CD14-positive monocyte (primary cell): Measurements from ENCODE around the gene GIPC3. TPM values are rescaled to one million over a fixed set of nuclear protein-coding genes. Genes with fewer than 3 reads are reported as not detected.

Source experiments
- DNase-seq, 3 donors: peaks; one replicate each; pipeline ENCODE4 v3.0.0-alpha.2; 2011 to 2022
- H2AFZ ChIP-seq: 2 replicates; pipeline ENCODE4 v1.6.0; 2012; ENCODE audit warnings: mild to moderate bottlenecking, low read depth, low read length, inconsistent platforms; ENCODE audit not compliant: insufficient read depth, poor library complexity, severe bottlenecking
- H3K27ac ChIP-seq, 2 donors: 1 replicate in 1 of 2; 2 replicates in 1 of 2; pipeline ENCODE4 v1.5.1; 2012 to 2013; ENCODE audit warnings: low read length in 2 of 2, control low read depth in 1 of 2, inconsistent platforms in 1 of 2, low read depth in 1 of 2, mild to moderate bottlenecking in 1 of 2
- H3K27me3 ChIP-seq, 2 donors: one replicate each; pipeline versions ENCODE4 v1.6.0 to v1.6.1; 2011 to 2013; ENCODE audit warnings: low read length in 2 of 2; ENCODE audit not compliant: control insufficient read depth in 2 of 2, insufficient read depth in 2 of 2
- H3K36me3 ChIP-seq, 2 donors: replicated peaks in 1 of 2; 1 replicate in 1 of 2; 2 replicates in 1 of 2; pipeline versions ENCODE4 v1.5.1 to v1.6.1; 2012 to 2013; ENCODE audit warnings: low read length in 2 of 2, control low read depth in 1 of 2, inconsistent platforms in 1 of 2, mild to moderate bottlenecking in 1 of 2; ENCODE audit not compliant: insufficient read depth in 2 of 2, control insufficient read depth in 1 of 2
- H3K4me1 ChIP-seq, 2 donors: 1 replicate in 1 of 2; 2 replicates in 1 of 2; pipeline versions ENCODE4 v1.5.1 to v1.6.1; 2012 to 2013; ENCODE audit warnings: low read length in 2 of 2, control low read depth in 1 of 2, inconsistent platforms in 1 of 2, mild to moderate bottlenecking in 1 of 2, moderate library complexity in 1 of 2; ENCODE audit not compliant: insufficient read depth in 2 of 2, control insufficient read depth in 1 of 2
- H3K4me2 ChIP-seq: replicated peaks from 2 replicates; pipeline ENCODE3; 2012; ENCODE audit warnings: low read length, moderate library complexity, mild to moderate bottlenecking; ENCODE audit not compliant: poor library complexity, severe bottlenecking; ENCODE audit errors: extremely low read depth
- H3K4me3 ChIP-seq, 3 experiments: fragments of 200-600 bp in 1 of 3; sonication (generic) in 1 of 3; replicated peaks in 1 of 3; 1 replicate in 2 of 3; 2 replicates in 1 of 3; pipeline ENCODE4 v1.5.1; 2011 to 2013; ENCODE audit warnings: low read length in 3 of 3, mild to moderate bottlenecking in 3 of 3, control low read depth in 2 of 3, low read depth in 2 of 3, inconsistent platforms in 1 of 3, moderate library complexity in 1 of 3
- H3K79me2 ChIP-seq: 2 replicates; pipeline ENCODE4 v1.6.0; 2012; ENCODE audit warnings: mild to moderate bottlenecking, control low read depth, inconsistent platforms, low read length, moderate library complexity; ENCODE audit not compliant: insufficient read depth
- H3K9ac ChIP-seq: 2 replicates; pipeline ENCODE4 v1.6.0; 2017; ENCODE audit warnings: low read length, mild to moderate bottlenecking; ENCODE audit not compliant: insufficient read depth, poor library complexity, severe bottlenecking
- H3K9me3 ChIP-seq, 2 donors: replicated peaks in 1 of 2; 1 replicate in 1 of 2; 2 replicates in 1 of 2; pipeline versions ENCODE4 v1.5.1 to v1.6.1; 2012 to 2013; ENCODE audit warnings: low read length in 2 of 2, control low read depth in 1 of 2; ENCODE audit not compliant: control insufficient read depth in 1 of 2, insufficient read depth in 1 of 2
- H4K20me1 ChIP-seq: 2 replicates; pipeline ENCODE4 v1.6.0; 2012; ENCODE audit warnings: mild to moderate bottlenecking, low read length, control low read depth, moderate library complexity; ENCODE audit not compliant: insufficient read depth
- H3K27ac Mint-ChIP-seq, 7 donors: one replicate each; pipeline ENCODE4 v1.8.0; 2020; ENCODE audit warnings: mild to moderate bottlenecking in 7 of 7, mixed read lengths in 7 of 7, moderate library complexity in 6 of 7, inconsistent platforms in 2 of 7
- H3K27me3 Mint-ChIP-seq, 3 donors: one replicate each; pipeline ENCODE4 v1.8.0; 2021 to 2022; ENCODE audit warnings: low read depth in 3 of 3, mild to moderate bottlenecking in 3 of 3, mixed read lengths in 3 of 3, moderate library complexity in 3 of 3, inconsistent platforms in 1 of 3
- H3K36me3 Mint-ChIP-seq, 2 donors: one replicate each; pipeline ENCODE4 v1.8.0; 2020; ENCODE audit warnings: mixed read lengths in 2 of 2, inconsistent platforms in 1 of 2, mild to moderate bottlenecking in 1 of 2
- H3K4me1 Mint-ChIP-seq: one replicate; pipeline ENCODE4 v1.8.0; 2020; ENCODE audit warnings: mild to moderate bottlenecking, mixed read lengths
- H3K4me3 Mint-ChIP-seq, 2 donors: one replicate each; pipeline ENCODE4 v1.8.0; 2020; ENCODE audit warnings: mild to moderate bottlenecking in 2 of 2, mixed read lengths in 2 of 2, moderate library complexity in 1 of 2
- H3K9me3 Mint-ChIP-seq, 7 donors: one replicate each; pipeline ENCODE4 v1.8.0; 2020 to 2022; ENCODE audit warnings: mixed read lengths in 7 of 7, mild to moderate bottlenecking in 6 of 7, moderate library complexity in 6 of 7, inconsistent platforms in 2 of 7
- WGBS: methylation state at CpG from one replicate; pipeline ENCODE4 v1.1.5; 2013; ENCODE audit warnings: missing lambda C conversion rate; ENCODE audit not compliant: insufficient coverage; 5-methylcytosine and 5-hydroxymethylcytosine counted together
- intact Hi-C, 2 donors: fragments of 100-400 bp; cut with micrococcal nuclease; formaldehyde crosslinking; loops; one replicate each; pipeline versions ENCODE4 v1.15.0 to v1.15.1; 2023
- polyA plus RNA-seq, 3 donors: library from polyadenylated mRNA; depleted of rRNA in 1 of 3; unstranded in 2 of 3; stranded (reverse) in 1 of 3; fragments of 300-500 nt in 2 of 3; fragments of >200 nt in 1 of 3; fragmentation: Illumina TruSeq in 2 of 3; gene quantifications; 1 replicate in 2 of 3; 2 replicates in 1 of 3; pipeline ENCODE4 v1.2.3, GENCODE V29; 2012 to 2021
- TF ChIP-seq, protein P1 (sequence below): fragments of 200-600 bp; IDR thresholded peaks from one replicate; pipeline ENCODE4 v1.8.0; 2022; ENCODE audit warnings: antibody characterized with exemption, mild to moderate bottlenecking

Gene GIPC3
- polyA plus RNA-seq, 3 donors, result 0.03 TPM; not detected in 2

DNA sequence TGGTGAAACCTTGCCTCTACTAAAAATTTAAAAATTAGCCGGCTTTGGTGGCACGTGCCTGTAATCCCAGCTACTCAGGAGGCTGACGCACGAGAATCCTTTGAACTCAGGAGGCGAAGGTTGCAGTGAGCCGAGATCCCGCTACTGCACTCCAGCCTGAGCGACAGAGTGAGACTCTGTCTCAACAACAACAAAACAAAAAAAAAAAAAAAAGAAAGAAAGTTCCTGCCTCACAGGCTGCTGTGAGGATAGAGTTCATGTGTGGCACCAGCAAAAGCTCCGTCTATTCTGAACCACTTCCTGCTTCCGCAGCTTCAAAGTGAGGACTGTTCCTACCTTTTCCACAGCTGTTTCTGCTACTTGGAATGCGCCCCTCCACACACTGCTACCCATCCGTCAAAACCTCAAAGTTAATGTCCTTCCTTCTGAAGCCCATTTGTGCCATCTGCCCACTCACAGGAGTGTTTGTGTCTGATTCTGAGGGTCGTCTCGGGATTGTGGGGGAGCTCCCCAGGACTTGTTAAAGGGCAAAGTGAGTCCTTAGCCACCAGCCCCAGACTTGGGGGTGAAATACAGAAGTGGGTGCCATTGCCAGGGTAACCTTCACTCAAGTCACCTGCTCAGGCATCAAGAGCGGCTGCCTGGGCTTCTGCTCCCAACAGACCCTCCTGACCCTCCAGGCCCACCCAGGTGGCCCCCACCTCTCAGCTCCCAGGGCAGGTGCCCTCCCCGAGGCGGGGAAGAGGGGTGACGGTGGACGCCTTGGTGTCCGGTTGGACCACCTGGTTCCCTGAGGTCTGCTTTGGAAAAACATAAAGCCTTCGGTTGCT, 30.8 kb upstream of the GIPC3 start:
- Mint-ChIP-seq H3K36me3 (peaks cover 21 to 25% of the 10 kb centered on the region in 2 donors), H3K27ac (peak overlapping the region; percentile 78 to 97 (median 91)), H3K4me3 (peak overlapping the region; percentile 100), H3K27me3 (peaks cover 0 to 1% (median 0%) of the 10 kb centered on the region in 3 donors), H3K9me3 (peaks cover 0 to 2% (median 0%) of the 10 kb centered on the region in 7 donors), H3K4me1 (peaks cover 62% of the 10 kb centered on the region)
- TF ChIP-seq, protein P1, sequence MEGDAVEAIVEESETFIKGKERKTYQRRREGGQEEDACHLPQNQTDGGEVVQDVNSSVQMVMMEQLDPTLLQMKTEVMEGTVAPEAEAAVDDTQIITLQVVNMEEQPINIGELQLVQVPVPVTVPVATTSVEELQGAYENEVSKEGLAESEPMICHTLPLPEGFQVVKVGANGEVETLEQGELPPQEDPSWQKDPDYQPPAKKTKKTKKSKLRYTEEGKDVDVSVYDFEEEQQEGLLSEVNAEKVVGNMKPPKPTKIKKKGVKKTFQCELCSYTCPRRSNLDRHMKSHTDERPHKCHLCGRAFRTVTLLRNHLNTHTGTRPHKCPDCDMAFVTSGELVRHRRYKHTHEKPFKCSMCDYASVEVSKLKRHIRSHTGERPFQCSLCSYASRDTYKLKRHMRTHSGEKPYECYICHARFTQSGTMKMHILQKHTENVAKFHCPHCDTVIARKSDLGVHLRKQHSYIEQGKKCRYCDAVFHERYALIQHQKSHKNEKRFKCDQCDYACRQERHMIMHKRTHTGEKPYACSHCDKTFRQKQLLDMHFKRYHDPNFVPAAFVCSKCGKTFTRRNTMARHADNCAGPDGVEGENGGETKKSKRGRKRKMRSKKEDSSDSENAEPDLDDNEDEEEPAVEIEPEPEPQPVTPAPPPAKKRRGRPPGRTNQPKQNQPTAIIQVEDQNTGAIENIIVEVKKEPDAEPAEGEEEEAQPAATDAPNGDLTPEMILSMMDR, result no peak
- peaks cover 67% of the 10 kb centered on the region for H3K79me2 ChIP-seq
- peak in 2 of 3 donors; percentile 46 to 51 for DNase-seq
- no peak overlapping the region for H3K9ac ChIP-seq
- H3K4me1 ChIP-seq, result peaks cover 68 to 75% of the 10 kb centered on the region in 2 donors
- no peaks in the 10 kb centered on the region for H3K9me3 ChIP-seq
- peak overlapping the region; percentile 98 for H3K4me2 ChIP-seq
- H3K27ac ChIP-seq, result peak overlapping the region; percentile 75 to 88
- intact Hi-C loops, result loop anchor here (5.0 kb wide), 2 partner anchors 47 to 73 kb away; partner anchors contain the start of genes FZR1 (in 2 of the 2) and CACTIN (in 1 of the 2)
- H4K20me1 ChIP-seq, result peaks cover 18% of the 10 kb centered on the region
- 53% methylated on average over 13 of the region's 21 CpGs for WGBS
- peak overlapping the region in 2 of 3 experiments; percentile 6 to 98 for H3K4me3 ChIP-seq
- no peaks in the 10 kb centered on the region for H3K27me3 ChIP-seq
- peaks cover 3 to 12% of the 10 kb centered on the region in 2 donors for H3K36me3 ChIP-seq
- H2AFZ ChIP-seq, result no peak overlapping the region

- peaks cover 63% of the 10 kb centered on the region for H3K79me2 ChIP-seq
- no peak for DNase-seq
- Mint-ChIP-seq H3K27ac (peak overlapping the region; percentile 35 to 98 (median 95)), H3K4me3 (peak overlapping the region; percentile 100), H3K9me3 (peaks cover 0 to 2% (median 0%) of the 10 kb centered on the region in 7 donors), H3K36me3 (peaks cover 15% of the 10 kb centered on the region in 2 donors), H3K4me1 (peaks cover 59% of the 10 kb centered on the region), H3K27me3 (peaks cover 0 to 4% (median 0%) of the 10 kb centered on the region in 3 donors)
- peaks cover 18% of the 10 kb centered on the region for H4K20me1 ChIP-seq
- H3K27ac ChIP-seq, result peak overlapping the region; percentile 88 to 96
- peaks cover 62 to 68% of the 10 kb centered on the region in 2 donors for H3K4me1 ChIP-seq
- no peaks in the 10 kb centered on the region for H3K9me3 ChIP-seq
- TF ChIP-seq, protein P1, result no peak
- H3K4me3 ChIP-seq, result peak overlapping the region; percentile 86 to 98 (median 89)
- peaks cover 0 to 3% of the 10 kb centered on the region in 2 donors for H3K36me3 ChIP-seq
- H3K9ac ChIP-seq, result peak overlapping the region; percentile 94
- 80% methylated on average over 12 of the region's 15 CpGs for WGBS
- H2AFZ ChIP-seq, result no peak overlapping the region
- H3K4me2 ChIP-seq, result peak overlapping the region; percentile 98
- H3K27me3 ChIP-seq, result no peaks in the 10 kb centered on the region
- intact Hi-C loops, result loop anchor here (2.0 to 5.0 kb wide), 3 partner anchors 17 to 71 kb away; partner anchors contain the start of genes HMG20B (in 2 of the 2), CACTIN (in 1 of the 2) and FZR1 (in 1 of the 2)
These were observed 29.4 kb upstream of the GIPC3 start for GRCh38 chr19:3555653-3556422.
